Measurements from ENCODE around the gene KCTD3. TPM values are rescaled to one million over a fixed set of nuclear protein-coding genes. Genes with fewer than 3 reads are reported as not detected.

KCTD3 gene
- total RNA-seq, 1 experiment from 2014 or later, result 53.6 TPM

DNA sequence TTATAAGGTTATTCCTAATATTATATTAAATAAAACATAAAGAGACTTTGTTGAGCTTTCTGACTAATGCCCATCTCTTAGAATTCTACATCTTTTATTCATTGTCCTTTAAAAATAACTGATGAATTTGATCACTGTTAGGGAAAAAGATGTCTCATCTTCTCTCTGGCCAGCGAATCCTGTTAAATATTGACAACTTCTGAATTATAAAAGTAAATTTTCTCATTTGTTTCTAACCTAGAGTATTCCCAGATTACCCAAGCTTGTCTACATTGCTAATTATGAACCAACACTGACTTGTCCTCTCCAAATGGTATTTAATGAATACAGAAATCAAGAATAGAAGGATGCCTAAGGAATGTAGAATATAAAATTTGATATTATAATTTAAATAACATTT is 24.8 kb upstream of the KCTD3 start:
- no peaks in the 10 kb centered on the region for H3K36me3 ChIP-seq (ENCODE audit: low read depth)
- H3K4me3 ChIP-seq, result no peak overlapping the region
- H2AFZ ChIP-seq, result no peak overlapping the region
- TF ChIP-seq EZH2 (IDR thresholded peaks at IDR 0.05; ENCODE audit: low read depth), result no peak
- TF ChIP-seq, protein P1, sequence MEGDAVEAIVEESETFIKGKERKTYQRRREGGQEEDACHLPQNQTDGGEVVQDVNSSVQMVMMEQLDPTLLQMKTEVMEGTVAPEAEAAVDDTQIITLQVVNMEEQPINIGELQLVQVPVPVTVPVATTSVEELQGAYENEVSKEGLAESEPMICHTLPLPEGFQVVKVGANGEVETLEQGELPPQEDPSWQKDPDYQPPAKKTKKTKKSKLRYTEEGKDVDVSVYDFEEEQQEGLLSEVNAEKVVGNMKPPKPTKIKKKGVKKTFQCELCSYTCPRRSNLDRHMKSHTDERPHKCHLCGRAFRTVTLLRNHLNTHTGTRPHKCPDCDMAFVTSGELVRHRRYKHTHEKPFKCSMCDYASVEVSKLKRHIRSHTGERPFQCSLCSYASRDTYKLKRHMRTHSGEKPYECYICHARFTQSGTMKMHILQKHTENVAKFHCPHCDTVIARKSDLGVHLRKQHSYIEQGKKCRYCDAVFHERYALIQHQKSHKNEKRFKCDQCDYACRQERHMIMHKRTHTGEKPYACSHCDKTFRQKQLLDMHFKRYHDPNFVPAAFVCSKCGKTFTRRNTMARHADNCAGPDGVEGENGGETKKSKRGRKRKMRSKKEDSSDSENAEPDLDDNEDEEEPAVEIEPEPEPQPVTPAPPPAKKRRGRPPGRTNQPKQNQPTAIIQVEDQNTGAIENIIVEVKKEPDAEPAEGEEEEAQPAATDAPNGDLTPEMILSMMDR (conservative IDR thresholded peaks at IDR 0.05), result no peak
- H4K20me1 ChIP-seq (ENCODE audit: insufficient read depth), result no peaks in the 10 kb centered on the region
- intact Hi-C loops (cut with micrococcal nuclease; ENCODE audit: unreplicated experiment), result no loop called here
- CTCF ChIA-PET, result no interaction called here
- H3K4me1 ChIP-seq (replicated peaks; ENCODE audit: insufficient read depth), result 0 out of 2 replicates have a peak, but pooled peaks cover 5% of the 10 kb centered on the region
- POLR2A ChIA-PET (ENCODE audit: unreplicated experiment), result no interaction called here
- no peaks in the 10 kb centered on the region for H3K27me3 ChIP-seq (ENCODE audit: insufficient read depth, low read depth)
- 0 out of 2 replicates have a peak, but pooled peaks cover 8% of the 10 kb centered on the region for H3F3A ChIP-seq (ENCODE audit: insufficient read depth, low read depth)
- H3K9me2 ChIP-seq (ENCODE audit: insufficient read depth), result no peaks in the 10 kb centered on the region
- H3K79me2 ChIP-seq (ENCODE audit: low read depth), result no peaks in the 10 kb centered on the region
- DNase-seq, result no peak
- H3K9me3 ChIP-seq (ENCODE audit: insufficient read depth, low read depth), result peaks cover 10% of the 10 kb centered on the region
- H3K27ac ChIP-seq, result no peak overlapping the region
- BruUV-seq (replicated peaks), result no TSS peak
- H3K4me2 ChIP-seq, result no peak overlapping the region

DNA sequence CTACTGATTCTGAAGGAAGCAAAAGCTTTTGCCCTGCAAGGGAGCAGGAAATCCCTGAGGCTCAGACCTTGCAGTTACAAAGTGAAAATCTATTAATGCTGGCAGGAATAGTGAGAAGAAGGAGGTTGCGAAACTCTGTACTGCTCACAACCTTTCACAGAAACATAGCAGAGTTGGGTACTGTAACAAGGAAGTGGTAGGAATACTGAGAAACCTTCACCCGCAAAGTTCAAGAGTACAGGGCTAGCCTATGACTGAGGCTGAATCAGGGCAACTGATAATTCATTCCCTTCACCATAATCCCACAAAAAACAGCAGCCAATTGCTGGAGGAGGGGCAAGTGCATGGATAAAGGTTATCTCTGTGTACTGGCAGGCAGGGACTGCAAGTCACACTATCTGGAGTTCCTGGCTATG is 23.9 kb upstream of the KCTD3 start:
- intact Hi-C loops (cut with micrococcal nuclease; ENCODE audit: unreplicated experiment), result no loop called here
- CTCF ChIA-PET, result no interaction called here
- H3K27ac ChIP-seq, result peak overlapping the region; percentile 56

DNA sequence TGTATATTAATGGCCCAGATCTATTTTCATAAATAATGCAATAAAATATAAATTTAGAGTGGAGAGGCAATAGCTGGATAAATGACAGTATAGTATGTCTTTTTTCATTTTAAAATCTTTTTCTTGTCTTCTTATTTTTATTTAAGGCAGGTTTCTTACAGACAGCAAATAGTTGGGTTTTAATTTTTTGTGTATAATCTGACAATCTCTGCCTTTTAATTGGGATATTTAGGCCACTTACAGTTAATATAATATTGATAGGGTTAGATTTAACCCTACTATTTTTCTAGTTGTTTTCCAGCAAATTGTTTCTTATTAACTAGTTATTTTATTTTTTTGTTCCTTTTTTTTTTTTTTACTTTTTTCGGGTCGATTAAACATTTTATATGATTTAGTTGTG is 23.3 kb upstream of the KCTD3 start:
- H3K4me3 ChIP-seq, result no peak overlapping the region
- peaks cover 10% of the 10 kb centered on the region for H3K9me3 ChIP-seq (ENCODE audit: insufficient read depth, low read depth)
- H3K4me2 ChIP-seq, result peak overlapping the region; percentile 35; the same call in 1 of the 2 replicates
- no peaks in the 10 kb centered on the region for H3K9me2 ChIP-seq (ENCODE audit: insufficient read depth)
- no peaks in the 10 kb centered on the region for H4K20me1 ChIP-seq (ENCODE audit: insufficient read depth)
- BruUV-seq (replicated peaks), result no TSS peak
- H3K4me1 ChIP-seq (replicated peaks; ENCODE audit: insufficient read depth), result 0 out of 2 replicates have a peak, but pooled peaks cover 5% of the 10 kb centered on the region
- no peak for DNase-seq
- no peaks in the 10 kb centered on the region for H3K27me3 ChIP-seq (ENCODE audit: insufficient read depth, low read depth)
- ChIA-PET CTCF (no interaction called here), POLR2A (ENCODE audit: unreplicated experiment) (no interaction called here)
- H3K27ac ChIP-seq, result peak overlapping the region; percentile 56; the same call in 1 of the 2 replicates
- intact Hi-C loops (cut with micrococcal nuclease; ENCODE audit: unreplicated experiment), result no loop called here
- no peak overlapping the region for H2AFZ ChIP-seq
- no peaks in the 10 kb centered on the region for H3K36me3 ChIP-seq (ENCODE audit: low read depth)
- 0 out of 2 replicates have a peak, but pooled peaks cover 8% of the 10 kb centered on the region for H3F3A ChIP-seq (ENCODE audit: insufficient read depth, low read depth)
- no peak for TF ChIP-seq EZH2 (IDR thresholded peaks at IDR 0.05; ENCODE audit: low read depth)
- TF ChIP-seq, protein P1 (conservative IDR thresholded peaks at IDR 0.05), result no peak
- no peaks in the 10 kb centered on the region for H3K79me2 ChIP-seq (ENCODE audit: low read depth)

More for the DNA sequence above, 23.9 kb upstream of the KCTD3 start:
- H3K4me3 ChIP-seq, result no peak overlapping the region
- H2AFZ ChIP-seq, result peak overlapping the region; percentile 36; the same call in 1 of the 2 replicates
- H3K27me3 ChIP-seq (ENCODE audit: insufficient read depth, low read depth), result no peaks in the 10 kb centered on the region
- 0 out of 2 replicates have a peak, but pooled peaks cover 5% of the 10 kb centered on the region for H3K4me1 ChIP-seq (replicated peaks; ENCODE audit: insufficient read depth)
- peak overlapping the region; percentile 35 for H3K4me2 ChIP-seq
- TF ChIP-seq EZH2 (IDR thresholded peaks at IDR 0.05; ENCODE audit: low read depth), result no peak
- TF ChIP-seq, protein P1 (conservative IDR thresholded peaks at IDR 0.05), result no peak
- H3F3A ChIP-seq (ENCODE audit: insufficient read depth, low read depth), result 0 out of 2 replicates have a peak, but pooled peaks cover 8% of the 10 kb centered on the region
- H4K20me1 ChIP-seq (ENCODE audit: insufficient read depth), result no peaks in the 10 kb centered on the region
- H3K79me2 ChIP-seq (ENCODE audit: low read depth), result no peaks in the 10 kb centered on the region
- H3K9me3 ChIP-seq (ENCODE audit: insufficient read depth, low read depth), result peaks cover 10% of the 10 kb centered on the region
- POLR2A ChIA-PET (ENCODE audit: unreplicated experiment), result interaction anchor here (0.6 kb wide), 1 partner anchor 960 kb away, joined by 13 read pairs; no protein-coding TSS in a partner anchor
- DNase-seq, result peak; percentile 23 to 72
- H3K36me3 ChIP-seq (ENCODE audit: low read depth), result no peaks in the 10 kb centered on the region
- H3K9me2 ChIP-seq (ENCODE audit: insufficient read depth), result no peaks in the 10 kb centered on the region
- BruUV-seq (replicated peaks), result no TSS peak

Data from PC-9 (cell line).